ENCODE measurements around the gene KIF26A.

Gene KIF26A

GRCh38 chr14:104098272-104099095, 39.9 kb upstream of the KIF26A start:
- Mint-ChIP-seq H3K27ac (no peak overlapping the region), H3K27me3 (no peaks in the 10 kb centered on the region), H3K36me3 (ENCODE audit: low read depth) (no peaks in the 10 kb centered on the region), H3K4me3 (no peak overlapping the region), H3K9me3 (no peaks in the 10 kb centered on the region), H3K4me1 (ENCODE audit: low read depth) (peaks cover 3% of the 10 kb centered on the region)

- Mint-ChIP-seq H3K27me3 (no peaks in the 10 kb centered on the region), H3K4me1 (ENCODE audit: low read depth) (peaks cover 2% of the 10 kb centered on the region), H3K27ac (no peak overlapping the region), H3K9me3 (no peaks in the 10 kb centered on the region), H3K4me3 (no peak overlapping the region), H3K36me3 (ENCODE audit: low read depth) (no peaks in the 10 kb centered on the region)
Observed at GRCh38 chr14:104099096-104100041, 39.0 kb upstream of the KIF26A start.

GRCh38 chr14:104100171-104101085, 38.0 kb upstream of the KIF26A start:
- Mint-ChIP-seq H3K9me3 (no peaks in the 10 kb centered on the region), H3K4me1 (ENCODE audit: low read depth) (no peaks in the 10 kb centered on the region), H3K36me3 (ENCODE audit: low read depth) (no peaks in the 10 kb centered on the region), H3K4me3 (no peak overlapping the region), H3K27ac (no peak overlapping the region), H3K27me3 (no peaks in the 10 kb centered on the region)

GRCh38 chr14:104101086-104101621, 37.2 kb upstream of the KIF26A start:
- Mint-ChIP-seq H3K4me1 (ENCODE audit: low read depth) (no peaks in the 10 kb centered on the region), H3K27ac (no peak overlapping the region), H3K27me3 (no peaks in the 10 kb centered on the region), H3K9me3 (no peaks in the 10 kb centered on the region), H3K36me3 (ENCODE audit: low read depth) (no peaks in the 10 kb centered on the region), H3K4me3 (no peak overlapping the region)

GRCh38 chr14:104101651-104102281, 36.6 kb upstream of the KIF26A start:
- Mint-ChIP-seq H3K4me1 (ENCODE audit: low read depth) (no peaks in the 10 kb centered on the region), H3K4me3 (no peak overlapping the region), H3K27ac (no peak overlapping the region), H3K36me3 (ENCODE audit: low read depth) (no peaks in the 10 kb centered on the region), H3K9me3 (no peaks in the 10 kb centered on the region), H3K27me3 (no peaks in the 10 kb centered on the region)

- Mint-ChIP-seq H3K36me3 (ENCODE audit: low read depth) (no peaks in the 10 kb centered on the region), H3K4me3 (no peak overlapping the region), H3K4me1 (ENCODE audit: low read depth) (no peaks in the 10 kb centered on the region), H3K27ac (no peak overlapping the region), H3K9me3 (no peaks in the 10 kb centered on the region), H3K27me3 (no peaks in the 10 kb centered on the region)
Observed at GRCh38 chr14:104102282-104102914, 36.0 kb upstream of the KIF26A start.

- H3K9me3 Mint-ChIP-seq, result no peaks in the 10 kb centered on the region
- no peaks in the 10 kb centered on the region for H3K36me3 Mint-ChIP-seq (ENCODE audit: low read depth)
- no peak overlapping the region for H3K4me3 Mint-ChIP-seq
- no peaks in the 10 kb centered on the region for H3K27me3 Mint-ChIP-seq
- no peak overlapping the region for H3K27ac Mint-ChIP-seq
- no peaks in the 10 kb centered on the region for H3K4me1 Mint-ChIP-seq (ENCODE audit: low read depth)
Observed at GRCh38 chr14:104103061-104103445, 35.3 kb upstream of the KIF26A start.

GRCh38 chr14:104103446-104104075, 34.8 kb upstream of the KIF26A start:
- Mint-ChIP-seq H3K4me1 (ENCODE audit: low read depth) (no peaks in the 10 kb centered on the region), H3K4me3 (no peak overlapping the region), H3K36me3 (ENCODE audit: low read depth) (no peaks in the 10 kb centered on the region), H3K27me3 (no peaks in the 10 kb centered on the region), H3K9me3 (no peaks in the 10 kb centered on the region), H3K27ac (no peak overlapping the region)

GRCh38 chr14:104104076-104104901, 34.1 kb upstream of the KIF26A start:
- H3K27ac Mint-ChIP-seq, result no peak overlapping the region
- H3K27me3 Mint-ChIP-seq, result no peaks in the 10 kb centered on the region
- H3K4me3 Mint-ChIP-seq, result no peak overlapping the region
- no peaks in the 10 kb centered on the region for H3K4me1 Mint-ChIP-seq (ENCODE audit: low read depth)
- H3K36me3 Mint-ChIP-seq (ENCODE audit: low read depth), result no peaks in the 10 kb centered on the region
- no peaks in the 10 kb centered on the region for H3K9me3 Mint-ChIP-seq

GRCh38 chr14:104105071-104105821, 33.1 kb upstream of the KIF26A start:
- Mint-ChIP-seq H3K9me3 (no peaks in the 10 kb centered on the region), H3K27ac (no peak overlapping the region), H3K27me3 (no peaks in the 10 kb centered on the region), H3K4me3 (no peak overlapping the region), H3K36me3 (ENCODE audit: low read depth) (no peaks in the 10 kb centered on the region), H3K4me1 (ENCODE audit: low read depth) (no peaks in the 10 kb centered on the region)

- no peak overlapping the region for H3K27ac Mint-ChIP-seq
- H3K36me3 Mint-ChIP-seq (ENCODE audit: low read depth), result no peaks in the 10 kb centered on the region
- no peaks in the 10 kb centered on the region for H3K9me3 Mint-ChIP-seq
- H3K4me1 Mint-ChIP-seq (ENCODE audit: low read depth), result no peaks in the 10 kb centered on the region
- H3K27me3 Mint-ChIP-seq, result no peaks in the 10 kb centered on the region
- no peak overlapping the region for H3K4me3 Mint-ChIP-seq
Observed at GRCh38 chr14:104105822-104106470, 32.4 kb upstream of the KIF26A start.

All from stimulated activated naive CD8-positive, alpha-beta T cell treated with anti-CD3 and anti-CD28 coated beads, Interleukin-15, Interleukin-2, amounts not matched to agents 100 ng/mL and 50 ng/mL, for 24 hours (primary cell).